Peyer's patch (tissue), 4 donors: Measurements from ENCODE around the gene TMEM63A. TPM values are rescaled to one million over a fixed set of nuclear protein-coding genes. Genes with fewer than 3 reads are reported as not detected.

Experiments
- DNase-seq, 3 donors: peaks; one replicate each; pipeline ENCODE4 v3.0.0-alpha.2; 2017 to 2019
- H3K27ac ChIP-seq, 4 donors: fragments of 200-600 bp; sonication (generic); one replicate each; pipeline ENCODE4 v1.5.1; 2016 to 2019
- H3K27me3 ChIP-seq, 2 donors: fragments of 200-600 bp; sonication (generic); one replicate each; pipeline ENCODE4 v1.5.1; 2019
- H3K36me3 ChIP-seq, 3 donors: fragments of 200-600 bp; sonication (generic); one replicate each; pipeline ENCODE4 v1.5.1; 2016 to 2019
- H3K4me1 ChIP-seq, 4 donors: fragments of 200-600 bp; sonication (generic); one replicate each; pipeline ENCODE4 v1.5.1; 2016 to 2019
- H3K4me3 ChIP-seq, 4 donors: fragments of 200-600 bp; sonication (generic); 1 replicate in 3 of 4; 2 replicates in 1 of 4; pipeline ENCODE4 v1.5.1; 2016 to 2019; ENCODE audit warnings: mild to moderate bottlenecking in 1 of 4
- H3K9me3 ChIP-seq, 4 donors: fragments of 200-600 bp; sonication (generic); one replicate each; pipeline ENCODE4 v1.5.1; 2016 to 2019; ENCODE audit warnings: mild to moderate bottlenecking in 1 of 4
- CTCF ChIP-seq, 6 experiments: fragments of 450-650 bp in 4 of 6; fragments of 200-600 bp in 2 of 6; sonication (generic) in 1 of 6; IDR thresholded peaks; one replicate each; pipeline ENCODE4 v1.5.1; 2017 to 2019; ENCODE audit warnings: antibody characterized with exemption in 6 of 6, mild to moderate bottlenecking in 3 of 6, moderate library complexity in 1 of 6
- POLR2A ChIP-seq, 2 donors: fragments of 450-650 bp; IDR thresholded peaks; one replicate each; pipeline ENCODE4 v1.5.1; 2017; ENCODE audit warnings: antibody characterized with exemption in 2 of 2, mild to moderate bottlenecking in 2 of 2, moderate library complexity in 2 of 2
- total RNA-seq, 4 donors: library from RNA; depleted of rRNA; stranded (reverse); fragments of >200 nt; gene quantifications; one replicate each; pipeline ENCODE4 v1.1.0, GENCODE V29; 2016

The TMEM63A gene
- total RNA-seq, 4 donors from 2014 or later, result 77.8 to 339 (median 275) TPM

DNA sequence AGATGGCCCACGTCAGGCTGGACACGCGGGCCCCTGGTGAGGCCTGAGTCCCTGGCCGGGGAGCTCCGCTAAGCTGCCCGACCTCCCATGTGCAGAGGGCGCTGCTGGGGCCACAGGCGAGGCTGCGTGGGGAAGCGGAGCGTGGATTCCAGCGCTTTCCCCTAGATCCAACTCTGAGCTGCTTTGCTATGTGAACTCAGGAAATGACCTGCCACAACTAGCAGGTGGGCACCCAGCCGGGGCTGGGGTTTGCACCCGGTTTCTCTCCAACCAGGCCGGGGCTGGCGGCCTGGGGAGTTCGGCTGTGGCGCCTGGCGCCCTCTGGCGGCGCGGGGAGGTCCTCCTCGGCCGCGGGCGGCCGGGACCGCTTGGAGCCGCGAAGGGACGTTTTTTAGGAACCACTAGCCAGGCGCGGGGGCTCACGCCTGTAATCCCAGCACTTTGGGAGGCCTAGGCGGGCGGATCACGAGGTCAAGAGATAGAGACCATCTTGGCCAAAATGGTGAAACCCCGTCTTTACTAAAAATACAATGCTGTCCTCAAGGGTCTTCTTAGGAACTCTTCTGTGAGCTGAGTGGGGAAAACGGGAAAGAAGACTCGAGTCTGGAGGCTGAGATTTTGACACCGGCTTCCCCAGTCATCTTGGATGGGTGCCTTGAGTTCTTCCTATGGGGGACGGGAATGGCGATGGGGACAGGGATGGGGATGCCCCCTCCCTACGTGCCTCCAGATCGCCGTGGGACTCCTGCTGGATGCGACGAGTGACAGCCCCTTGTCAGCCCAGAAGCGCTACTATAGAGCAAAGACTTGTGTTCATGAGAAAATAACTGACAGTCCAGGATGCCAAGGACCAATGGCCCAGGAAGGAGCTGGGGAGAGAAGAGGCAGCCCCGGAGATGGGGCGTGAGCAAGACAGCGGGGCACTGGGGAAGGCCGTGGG is 29.3 kb upstream of the TMEM63A start:
- TF ChIP-seq POLR2A (IDR thresholded peaks at IDR 0.05) (no peak), CTCF (IDR thresholded peaks at IDR 0.05) (peak; percentile 51 to 97 (median 88))
- Histone ChIP-seq H3K27me3 (no peaks in the 10 kb centered on the region), H3K36me3 (no peaks in the 10 kb centered on the region), H3K4me3 (peak overlapping the region in 3 of 4 donors; percentile 9 to 14 (median 13)), H3K9me3 (no peaks in the 10 kb centered on the region), H3K27ac (no peak overlapping the region), H3K4me1 (peaks cover 0 to 7% (median 2%) of the 10 kb centered on the region in 4 donors)
- DNase-seq, result peak; percentile 56 to 84 (median 82)

GRCh38 chr1:225909477-225909876 is 27.3 kb upstream of the TMEM63A start:
- no peaks in the 10 kb centered on the region for H3K27me3 ChIP-seq
- H3K9me3 ChIP-seq, result no peaks in the 10 kb centered on the region
- no peaks in the 10 kb centered on the region for H3K36me3 ChIP-seq
- no peak for DNase-seq
- H3K27ac ChIP-seq, result no peak overlapping the region
- H3K4me1 ChIP-seq, result peaks cover 0 to 7% (median 2%) of the 10 kb centered on the region in 4 donors
- TF ChIP-seq CTCF (IDR thresholded peaks at IDR 0.05) (no peak), POLR2A (IDR thresholded peaks at IDR 0.05) (no peak)
- no peak overlapping the region for H3K4me3 ChIP-seq

- DNase-seq, result no peak
- TF ChIP-seq POLR2A (IDR thresholded peaks at IDR 0.05), result no peak
- no peak for TF ChIP-seq CTCF (IDR thresholded peaks at IDR 0.05)
- H3K36me3 ChIP-seq, result no peaks in the 10 kb centered on the region
- H3K9me3 ChIP-seq, result no peaks in the 10 kb centered on the region
- no peak overlapping the region for H3K4me3 ChIP-seq
- peaks cover 0 to 7% (median 2%) of the 10 kb centered on the region in 4 donors for H3K4me1 ChIP-seq
- no peak overlapping the region for H3K27ac ChIP-seq
- no peaks in the 10 kb centered on the region for H3K27me3 ChIP-seq
These were observed 26.6 kb upstream of the TMEM63A start for GRCh38 chr1:225908773-225909172.

DNA sequence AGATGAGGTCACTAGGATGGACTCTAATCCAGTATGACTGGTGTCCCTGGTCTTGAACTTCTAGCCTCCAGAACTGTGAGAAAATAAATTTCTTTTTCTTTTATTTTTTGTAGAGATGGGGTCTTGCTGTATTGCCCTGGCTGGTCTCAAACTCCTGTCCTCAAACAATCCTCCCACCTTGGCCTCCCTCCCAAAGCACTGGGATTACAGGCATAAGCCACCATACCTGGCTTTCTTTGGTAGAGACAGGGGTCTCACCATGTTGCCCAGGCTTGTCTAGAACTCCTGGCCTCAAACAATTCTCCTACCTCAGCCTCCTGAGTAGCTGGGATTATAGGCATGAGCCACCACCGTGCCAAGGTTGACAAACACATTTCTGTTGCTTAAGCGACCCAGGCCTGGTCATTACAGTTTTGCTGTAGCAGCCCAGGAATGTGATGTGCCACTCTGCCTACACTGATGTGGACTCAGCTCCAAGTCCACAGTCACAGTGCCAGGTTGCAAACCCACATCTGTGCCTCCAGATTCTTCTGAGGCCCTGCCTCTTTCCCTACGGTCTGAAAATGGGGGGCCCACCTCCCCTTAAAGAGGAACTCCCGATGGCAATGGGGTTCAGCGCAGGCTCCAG is 25.9 kb upstream of the TMEM63A start:
- DNase-seq, result no peak
- Histone ChIP-seq H3K4me1 (peaks cover 0 to 7% (median 2%) of the 10 kb centered on the region in 4 donors), H3K9me3 (no peaks in the 10 kb centered on the region), H3K27ac (no peak overlapping the region), H3K4me3 (no peak overlapping the region), H3K36me3 (no peaks in the 10 kb centered on the region), H3K27me3 (no peaks in the 10 kb centered on the region)
- no peak for TF ChIP-seq POLR2A (IDR thresholded peaks at IDR 0.05)
- no peak for TF ChIP-seq CTCF (IDR thresholded peaks at IDR 0.05)

DNA sequence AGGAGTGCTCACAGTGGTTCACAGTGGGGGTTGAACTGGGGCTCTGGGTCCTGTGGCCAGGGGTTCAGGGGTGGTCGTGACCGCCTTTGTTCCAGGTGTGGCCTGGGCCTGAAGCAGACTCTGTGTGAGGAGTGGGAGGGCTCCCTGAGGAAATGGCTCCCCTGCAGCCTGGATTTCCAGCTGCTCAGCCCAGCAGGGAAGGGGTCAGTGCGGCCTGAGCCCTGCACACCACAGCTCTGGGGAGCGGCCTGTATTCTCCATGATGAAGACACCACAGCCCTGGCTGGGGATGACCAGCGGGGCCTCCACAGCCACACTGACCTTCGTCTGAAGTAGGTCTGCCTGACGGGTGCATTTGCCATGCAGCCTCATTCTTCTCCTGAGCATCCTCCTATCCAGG is 25.2 kb upstream of the TMEM63A start:
- no peak for DNase-seq
- Histone ChIP-seq H3K27ac (no peak overlapping the region), H3K4me3 (no peak overlapping the region), H3K36me3 (no peaks in the 10 kb centered on the region), H3K9me3 (no peaks in the 10 kb centered on the region), H3K27me3 (no peaks in the 10 kb centered on the region), H3K4me1 (peaks cover 0 to 7% (median 2%) of the 10 kb centered on the region in 4 donors)
- TF ChIP-seq POLR2A (IDR thresholded peaks at IDR 0.05) (no peak), CTCF (IDR thresholded peaks at IDR 0.05) (no peak)
